AG09309 (cell line): ENCODE results near the gene PHC2.
A peak's percentile ranks its signal among the peaks of the same experiment; 100 is the strongest.

ENCODE experiments used
- DNase-seq: peaks from one replicate; pipeline ENCODE4 v3.0.0-alpha.2; 2010; ENCODE audit warnings: low read depth
- H3K4me3 ChIP-seq: 2 replicates; pipeline ENCODE4 v1.5.1; 2011; ENCODE audit warnings: mild to moderate bottlenecking, low read depth, low read length, moderate library complexity; ENCODE audit not compliant: control insufficient read depth
- TF ChIP-seq, protein P1 (sequence below): IDR thresholded peaks from 2 replicates; pipeline ENCODE4 v1.5.1; 2011; ENCODE audit warnings: mild to moderate bottlenecking, low read depth, low read length, inconsistent platforms; ENCODE audit not compliant: insufficient read depth, control insufficient read depth; ENCODE audit errors: missing control alignments

The PHC2 gene

DNA sequence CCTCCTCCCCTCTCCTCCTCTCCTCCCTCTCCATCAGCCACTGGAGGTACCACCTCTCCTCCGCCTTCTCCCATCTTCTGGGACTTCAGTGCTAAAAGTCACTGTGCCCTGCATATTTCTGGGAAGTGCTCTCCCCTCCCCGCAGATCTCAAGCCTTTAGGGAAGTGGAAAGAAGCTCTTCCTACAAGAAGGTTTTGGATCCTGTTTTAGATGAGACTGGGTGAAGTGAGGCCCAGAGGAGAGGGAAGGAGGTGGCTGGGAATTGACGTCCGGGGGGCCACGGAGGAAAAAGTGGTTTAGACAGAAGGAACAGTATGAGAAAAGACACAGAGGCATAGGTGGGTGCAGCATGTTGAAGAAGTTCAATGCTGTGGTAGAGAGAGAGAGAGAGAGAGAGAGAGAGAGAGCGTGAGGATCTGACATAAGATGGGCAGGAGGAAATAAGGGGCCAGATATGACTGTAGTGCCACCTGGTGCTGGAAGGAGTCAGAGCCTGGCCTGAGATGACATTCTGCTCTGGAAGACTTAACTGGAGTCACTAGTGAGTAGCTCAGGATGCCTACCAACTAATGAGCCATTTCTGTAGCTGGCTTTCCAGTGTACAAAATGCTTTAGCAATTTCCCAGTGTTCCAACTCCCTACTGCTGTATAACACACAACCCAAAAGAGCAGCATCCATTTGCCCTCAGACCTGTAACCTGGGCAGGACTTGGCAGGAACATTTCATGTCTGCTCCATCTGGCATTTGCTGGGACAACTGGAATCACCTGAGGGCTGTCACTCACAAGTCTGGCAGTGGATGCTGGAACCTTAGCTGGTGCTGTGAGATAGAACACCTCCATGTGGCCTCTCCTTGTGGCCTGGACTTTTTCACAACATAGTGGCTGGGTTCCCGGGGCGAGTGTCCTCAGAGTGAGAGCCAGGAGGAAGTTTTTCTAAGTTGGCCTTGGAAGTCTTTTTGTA, 24.9 kb upstream of the PHC2 start:
- no peak overlapping the region for H3K4me3 ChIP-seq
- TF ChIP-seq, protein P1, sequence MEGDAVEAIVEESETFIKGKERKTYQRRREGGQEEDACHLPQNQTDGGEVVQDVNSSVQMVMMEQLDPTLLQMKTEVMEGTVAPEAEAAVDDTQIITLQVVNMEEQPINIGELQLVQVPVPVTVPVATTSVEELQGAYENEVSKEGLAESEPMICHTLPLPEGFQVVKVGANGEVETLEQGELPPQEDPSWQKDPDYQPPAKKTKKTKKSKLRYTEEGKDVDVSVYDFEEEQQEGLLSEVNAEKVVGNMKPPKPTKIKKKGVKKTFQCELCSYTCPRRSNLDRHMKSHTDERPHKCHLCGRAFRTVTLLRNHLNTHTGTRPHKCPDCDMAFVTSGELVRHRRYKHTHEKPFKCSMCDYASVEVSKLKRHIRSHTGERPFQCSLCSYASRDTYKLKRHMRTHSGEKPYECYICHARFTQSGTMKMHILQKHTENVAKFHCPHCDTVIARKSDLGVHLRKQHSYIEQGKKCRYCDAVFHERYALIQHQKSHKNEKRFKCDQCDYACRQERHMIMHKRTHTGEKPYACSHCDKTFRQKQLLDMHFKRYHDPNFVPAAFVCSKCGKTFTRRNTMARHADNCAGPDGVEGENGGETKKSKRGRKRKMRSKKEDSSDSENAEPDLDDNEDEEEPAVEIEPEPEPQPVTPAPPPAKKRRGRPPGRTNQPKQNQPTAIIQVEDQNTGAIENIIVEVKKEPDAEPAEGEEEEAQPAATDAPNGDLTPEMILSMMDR, result peak; percentile 86
- DNase-seq, result peak; percentile 85

DNA sequence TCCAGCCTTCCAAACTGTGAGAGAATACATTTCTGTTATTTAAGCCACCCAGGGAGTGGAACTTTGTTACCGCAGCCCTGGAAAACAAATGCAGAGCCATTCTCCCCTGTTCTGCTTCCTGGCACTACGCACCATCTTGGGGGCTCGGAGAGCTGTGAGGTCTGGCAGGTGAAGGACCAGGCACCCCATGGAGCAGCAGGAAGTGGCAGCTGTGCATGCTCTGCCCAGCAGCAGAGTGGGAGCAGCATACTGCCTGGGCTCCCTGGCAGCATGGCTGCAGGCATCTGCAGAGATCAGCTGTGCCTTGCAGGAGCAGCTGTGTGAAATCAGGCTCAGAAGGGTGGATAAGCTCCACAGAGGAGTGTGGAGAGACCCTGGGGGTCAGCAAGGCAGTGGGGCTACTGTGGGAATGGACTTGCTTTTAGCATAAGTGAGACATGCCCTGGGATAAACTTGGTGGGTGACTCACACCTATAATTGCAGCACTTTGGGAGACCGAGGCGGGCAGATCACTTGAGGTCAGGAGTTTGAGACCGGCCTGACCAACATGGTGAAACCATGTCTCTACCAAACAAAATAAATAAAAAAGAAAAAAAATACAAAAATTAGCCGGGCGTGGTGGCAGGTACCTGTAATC, 23.9 kb upstream of the PHC2 start:
- no peak overlapping the region for H3K4me3 ChIP-seq
- TF ChIP-seq, protein P1, result no peak
- no peak for DNase-seq

DNA sequence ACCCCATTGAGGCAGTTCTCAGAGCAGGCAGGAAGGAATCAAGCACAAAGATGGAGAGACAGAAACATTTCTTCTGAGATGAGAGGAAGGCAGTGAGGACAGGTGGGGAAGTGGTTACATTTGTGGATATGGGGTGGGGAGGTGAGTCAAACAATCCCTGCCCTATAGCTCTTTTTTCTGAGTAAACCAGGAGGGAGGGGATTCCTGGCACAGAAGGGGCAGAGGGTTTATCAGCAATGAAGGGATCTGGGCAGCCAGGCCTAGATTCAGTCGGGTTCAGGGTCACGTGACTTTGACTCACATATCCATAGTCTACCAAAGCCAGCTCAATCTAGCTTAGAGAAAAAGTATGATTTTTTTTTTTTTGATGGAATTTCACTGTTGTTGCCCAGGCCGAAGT, 15.7 kb upstream of the PHC2 start:
- DNase-seq, result no peak
- TF ChIP-seq, protein P1, result no peak
- H3K4me3 ChIP-seq, result no peak overlapping the region

DNA sequence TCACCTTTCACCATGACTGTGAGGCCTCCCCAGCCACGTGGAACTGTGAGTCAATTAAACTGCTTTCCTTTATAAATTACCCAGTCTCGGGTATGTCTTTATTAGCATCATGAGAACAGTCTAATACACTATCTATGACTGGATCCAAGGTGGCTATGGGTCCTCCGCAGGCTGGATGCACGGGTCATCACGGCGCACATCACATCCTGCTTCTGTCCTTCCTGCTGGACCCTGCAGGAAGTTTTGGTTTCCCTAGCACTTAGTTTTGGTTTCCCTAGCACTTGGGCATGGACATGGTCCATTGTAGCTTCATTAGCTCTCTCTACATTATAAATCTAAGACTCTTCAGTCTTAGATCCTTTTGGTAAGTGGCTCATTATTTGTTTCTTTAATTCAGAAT, 14.2 kb upstream of the PHC2 start:
- TF ChIP-seq, protein P1, result no peak
- DNase-seq, result no peak

DNA sequence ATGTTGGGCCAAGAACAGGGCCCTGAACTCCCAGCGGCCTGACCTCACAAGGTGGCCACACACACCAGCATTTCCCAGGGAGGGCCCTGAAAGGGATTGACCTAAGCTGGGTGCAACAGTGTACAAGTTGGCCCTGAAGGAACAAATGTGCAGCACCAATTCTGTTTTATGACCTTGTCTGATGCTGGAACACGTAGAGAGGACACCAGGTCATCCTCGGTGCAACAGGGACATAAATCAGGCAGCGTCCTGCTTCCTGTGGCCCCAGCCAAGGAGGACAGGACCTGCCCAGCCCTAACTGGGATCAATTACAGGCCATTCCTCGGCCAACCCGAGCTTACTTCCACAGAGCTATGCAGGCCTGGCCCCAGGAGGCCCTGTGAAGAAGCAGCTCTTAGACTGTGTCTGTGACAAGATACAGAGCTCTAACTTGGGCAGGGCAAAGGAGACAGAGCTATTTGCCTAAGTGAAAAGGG, 12.8 kb upstream of the PHC2 start:
- no peak overlapping the region for H3K4me3 ChIP-seq
- no peak for DNase-seq
- TF ChIP-seq, protein P1, result no peak

More for the DNA sequence above, 14.2 kb upstream of the PHC2 start:
- H3K4me3 ChIP-seq, result no peak overlapping the region

DNA sequence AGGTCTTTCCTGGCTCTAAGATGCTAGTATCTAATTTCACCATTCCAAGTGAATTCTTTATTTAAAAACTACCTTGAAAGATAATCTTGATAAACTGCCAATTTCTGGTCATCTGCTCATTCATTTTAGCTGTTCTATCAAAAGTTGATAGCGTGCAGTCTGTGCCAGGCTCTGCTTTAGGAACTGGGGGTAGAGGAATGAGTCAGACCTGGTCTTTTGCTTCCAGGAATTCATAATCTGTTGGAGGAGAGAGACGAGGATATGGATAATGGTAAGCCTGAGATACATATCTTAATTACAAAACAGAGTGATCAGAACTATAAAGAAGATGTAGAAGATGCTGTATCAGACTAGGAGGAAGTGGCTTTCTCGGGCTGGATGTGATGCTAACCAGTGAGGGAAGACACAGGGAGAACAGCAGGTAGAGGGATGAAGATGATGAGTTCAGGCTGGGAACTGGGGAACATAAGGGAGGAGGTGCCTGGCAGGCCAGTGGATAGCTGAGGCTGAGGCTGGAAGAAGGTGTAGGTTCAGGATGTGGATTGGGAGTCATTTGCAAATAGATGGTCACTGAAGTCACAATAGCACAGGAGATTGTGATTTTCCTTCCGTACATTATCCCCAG, 12.3 kb upstream of the PHC2 start:
- TF ChIP-seq, protein P1, result no peak
- DNase-seq, result no peak
- no peak overlapping the region for H3K4me3 ChIP-seq
